HFFc6 (cell line): ENCODE measurements around the gene PBX3. TPM values are rescaled to one million over a fixed set of nuclear protein-coding genes. Genes with fewer than 3 reads are reported as not detected.
A peak's percentile ranks its signal among the peaks of the same experiment; 100 is the strongest.

ENCODE experiments used
- DNase-seq: peaks from one replicate; pipeline ENCODE4 v3.0.0-alpha.2; 2018
- H3K27ac Mint-ChIP-seq: 2 replicates; pipeline ENCODE4 v1.8.0; 2020; ENCODE audit warnings: mild to moderate bottlenecking, mixed read lengths
- H3K27me3 Mint-ChIP-seq: 2 replicates; pipeline ENCODE4 v1.8.0; 2021; ENCODE audit warnings: mild to moderate bottlenecking, moderate library complexity, mixed read lengths; ENCODE audit not compliant: insufficient read depth
- H3K36me3 Mint-ChIP-seq: 2 replicates; pipeline ENCODE4 v1.8.0; 2021; ENCODE audit warnings: low read depth, mixed read lengths
- H3K4me1 Mint-ChIP-seq: 2 replicates; pipeline ENCODE4 v1.8.0; 2020; ENCODE audit warnings: low read depth, mixed read lengths
- H3K4me3 Mint-ChIP-seq: 2 replicates; pipeline ENCODE4 v1.8.0; 2020; ENCODE audit warnings: mild to moderate bottlenecking, moderate library complexity, mixed read lengths
- H3K9me3 Mint-ChIP-seq: 2 replicates; pipeline ENCODE4 v1.8.0; 2020; ENCODE audit warnings: mild to moderate bottlenecking, mixed read lengths
- CTCF ChIP-seq: fragments of 200-600 bp; sonication (generic); IDR thresholded peaks from 2 replicates; pipeline ENCODE4 v1.5.0; 2021; ENCODE audit warnings: antibody characterized with exemption, mild to moderate bottlenecking
- total RNA-seq, 6 experiments: library from RNA; stranded (reverse); fragmentation: NEBNext Ultra II Directional; extraction: Animal tissue kit (Norgen Biotek cat#: 25700); gene quantifications; 2 replicates in 1 of 6; 3 replicates in 5 of 6; pipeline ENCODE4 v1.2.3, GENCODE V29; 2021

Gene PBX3
- total RNA-seq, 6 experiments from 2014 or later: 32.2 to 44.3 (median 40.3) TPM

GRCh38 chr9:125922854-125923253 lies 175.7 kb downstream of the PBX3 start:
- Mint-ChIP-seq H3K27ac (no peak overlapping the region), H3K9me3 (no peaks in the 10 kb centered on the region), H3K27me3 (no peaks in the 10 kb centered on the region), H3K4me3 (no peak overlapping the region), H3K4me1 (peaks cover 18% of the 10 kb centered on the region), H3K36me3 (no peaks in the 10 kb centered on the region; the same call in 1 of the 2 replicates)
- TF ChIP-seq CTCF: no peak
- DNase-seq: no peak

GRCh38 chr9:125924351-125924750 lies 177.2 kb downstream of the PBX3 start:
- Mint-ChIP-seq H3K36me3 (no peaks in the 10 kb centered on the region; the same call in 1 of the 2 replicates), H3K9me3 (no peaks in the 10 kb centered on the region), H3K27me3 (no peaks in the 10 kb centered on the region), H3K4me1 (peaks cover 18% of the 10 kb centered on the region), H3K4me3 (no peak overlapping the region), H3K27ac (no peak overlapping the region)
- DNase-seq: no peak
- TF ChIP-seq CTCF: no peak

- H3K9me3 Mint-ChIP-seq: no peaks in the 10 kb centered on the region
- peaks cover 4% of the 10 kb centered on the region; the same call in 1 of the 2 replicates for H3K36me3 Mint-ChIP-seq
- no peak overlapping the region for H3K27ac Mint-ChIP-seq
- DNase-seq: no peak
- peaks cover 18% of the 10 kb centered on the region for H3K4me1 Mint-ChIP-seq
- H3K27me3 Mint-ChIP-seq: peaks cover 4% of the 10 kb centered on the region; the same call in 1 of the 2 replicates
- no peak for TF ChIP-seq CTCF
- H3K4me3 Mint-ChIP-seq: no peak overlapping the region
These were observed 179.8 kb downstream of the PBX3 start for GRCh38 chr9:125926936-125927335.

GRCh38 chr9:125929846-125930245 lies 182.7 kb downstream of the PBX3 start:
- H3K4me1 Mint-ChIP-seq: peaks cover 10% of the 10 kb centered on the region
- peaks cover 11% of the 10 kb centered on the region; the same call in 1 of the 2 replicates for H3K36me3 Mint-ChIP-seq
- peaks cover 4% of the 10 kb centered on the region; the same call in 1 of the 2 replicates for H3K27me3 Mint-ChIP-seq
- DNase-seq: no peak
- H3K4me3 Mint-ChIP-seq: no peak overlapping the region
- H3K27ac Mint-ChIP-seq: peak overlapping the region; percentile 94
- no peak for TF ChIP-seq CTCF
- H3K9me3 Mint-ChIP-seq: no peaks in the 10 kb centered on the region

GRCh38 chr9:125931211-125931610 lies 184.0 kb downstream of the PBX3 start:
- H3K27me3 Mint-ChIP-seq: peaks cover 4% of the 10 kb centered on the region; the same call in 1 of the 2 replicates
- peak overlapping the region; percentile 94 for H3K27ac Mint-ChIP-seq
- no peak for TF ChIP-seq CTCF
- H3K9me3 Mint-ChIP-seq: no peaks in the 10 kb centered on the region
- peaks cover 11% of the 10 kb centered on the region; the same call in 1 of the 2 replicates for H3K36me3 Mint-ChIP-seq
- peak overlapping the region; percentile 25 for H3K4me3 Mint-ChIP-seq
- no peak for DNase-seq
- H3K4me1 Mint-ChIP-seq: peaks cover 10% of the 10 kb centered on the region

GRCh38 chr9:125932012-125932411 lies 184.8 kb downstream of the PBX3 start:
- TF ChIP-seq CTCF: no peak
- Mint-ChIP-seq H3K4me1 (peaks cover 5% of the 10 kb centered on the region), H3K4me3 (peak overlapping the region; percentile 72), H3K27ac (peak overlapping the region; percentile 94), H3K36me3 (peaks cover 11% of the 10 kb centered on the region; the same call in 1 of the 2 replicates), H3K9me3 (no peaks in the 10 kb centered on the region), H3K27me3 (peaks cover 4% of the 10 kb centered on the region; the same call in 1 of the 2 replicates)
- DNase-seq: peak; percentile 100
